Omental fat pad (tissue), 4 donors: Measurements from ENCODE around the gene KRT13. TPM values are rescaled to one million over a fixed set of nuclear protein-coding genes. Genes with fewer than 3 reads are reported as not detected.

ENCODE experiments used
- ATAC-seq: fragments of 150-250 bp; one replicate; pipeline ENCODE4 v1.9.1; 2016; ENCODE audit warnings: mild to moderate bottlenecking, moderate library complexity; ENCODE audit not compliant: low FRiP score
- DNase-seq: peaks from one replicate; pipeline ENCODE4 v3.0.0-alpha.2; 2019; ENCODE audit warnings: low spot score
- CTCF ChIP-seq, 3 donors: fragments of 450-650 bp; IDR thresholded peaks; one replicate each; pipeline ENCODE4 v1.5.1; 2016 to 2017; ENCODE audit warnings: antibody characterized with exemption in 3 of 3, mild to moderate bottlenecking in 3 of 3, moderate library complexity in 2 of 3
- total RNA-seq, 4 donors: library from RNA; depleted of rRNA; stranded (reverse); fragments of >200 nt; gene quantifications; one replicate each; pipeline ENCODE4 v1.1.0, GENCODE V29; 2016

KRT13 gene
- total RNA-seq, 4 donors from 2014 or later = 0.65 TPM; not detected in 3

GRCh38 chr17:41494524-41494923 is 10.9 kb downstream of the KRT13 start:
- ATAC-seq = no peak
- no peak for TF ChIP-seq CTCF (IDR thresholded peaks at IDR 0.05)
- DNase-seq = no peak

- DNase-seq (no peak), ATAC-seq (no peak)
- TF ChIP-seq CTCF (IDR thresholded peaks at IDR 0.05) = no peak
Measured at GRCh38 chr17:41492771-41493170, 12.6 kb downstream of the KRT13 start.

- ATAC-seq (no peak), DNase-seq (no peak)
- no peak for TF ChIP-seq CTCF (IDR thresholded peaks at IDR 0.05)
Measured at GRCh38 chr17:41492351-41492750, 13.1 kb downstream of the KRT13 start.

GRCh38 chr17:41491476-41491875 is 13.9 kb downstream of the KRT13 start:
- TF ChIP-seq CTCF (IDR thresholded peaks at IDR 0.05) = no peak
- ATAC-seq = no peak
- DNase-seq = no peak

- ATAC-seq (no peak), DNase-seq (no peak)
- TF ChIP-seq CTCF (IDR thresholded peaks at IDR 0.05) = no peak
Measured at GRCh38 chr17:41490000-41490990, 15.1 kb downstream of the KRT13 start.

- ATAC-seq = no peak
Measured at GRCh38 chr17:41489531-41489930, 15.9 kb downstream of the KRT13 start, which contains the start of gene KRT36. Gene KRT36, minus strand, starts transcription at chr17:41489910. Its CDS starts 46 bp downstream, at chr17:41489864.

More at GRCh38 chr17:41489531-41489930, 15.9 kb downstream of the KRT13 start, which contains the start of gene KRT36:
- no peak for DNase-seq
- no peak for TF ChIP-seq CTCF (IDR thresholded peaks at IDR 0.05)
